OCI-LY1 (cell line): ENCODE results near the gene CPOX.

Source experiments
- H2AFZ ChIP-seq: fragments of 200-600 bp; sonication (generic), shearing (Covaris generic); 2 replicates; pipeline ENCODE4 v1.6.0; 2014; ENCODE audit warnings: antibody characterized with exemption, mild to moderate bottlenecking, low read length
- H3F3A ChIP-seq: fragments of 200-600 bp; sonication (generic), shearing (Covaris generic); 2 replicates; pipeline ENCODE4 v1.6.0; 2014; ENCODE audit warnings: mild to moderate bottlenecking, antibody characterized with exemption, low read length, moderate library complexity; ENCODE audit not compliant: insufficient read depth
- H3K27ac ChIP-seq: fragments of 200-600 bp; sonication (generic); 2 replicates; pipeline ENCODE4 v1.5.1; 2014; ENCODE audit warnings: low read length, mixed run types, mild to moderate bottlenecking, low read depth; ENCODE audit not compliant: poor library complexity, severe bottlenecking
- H3K27me3 ChIP-seq: fragments of 200-600 bp; sonication (generic); 2 replicates; pipeline ENCODE4 v1.6.0; 2014; ENCODE audit warnings: antibody characterized with exemption, mild to moderate bottlenecking, low read length, moderate library complexity; ENCODE audit not compliant: insufficient read depth
- H3K36me3 ChIP-seq: fragments of 200-600 bp; sonication (generic); 2 replicates; pipeline ENCODE4 v1.6.1; 2014; ENCODE audit warnings: mild to moderate bottlenecking, antibody characterized with exemption, low read length, moderate library complexity, mixed read lengths; ENCODE audit not compliant: insufficient read depth
- H3K4me1 ChIP-seq: fragments of 200-600 bp; sonication (generic); 2 replicates; pipeline ENCODE4 v1.5.1; 2014; ENCODE audit warnings: mild to moderate bottlenecking, low read length, moderate library complexity; ENCODE audit not compliant: insufficient read depth, severe bottlenecking
- H3K4me2 ChIP-seq: fragments of 200-600 bp; sonication (generic), shearing (Covaris generic); 2 replicates; pipeline ENCODE4 v1.6.1; 2014; ENCODE audit warnings: low read length
- H3K4me3 ChIP-seq: fragments of 200-600 bp; sonication (generic); 2 replicates; pipeline ENCODE4 v1.5.1; 2014; ENCODE audit warnings: low read length, low read depth, mild to moderate bottlenecking, mixed read lengths; ENCODE audit not compliant: poor library complexity, severe bottlenecking
- H3K79me2 ChIP-seq: fragments of 200-600 bp; shearing (Covaris generic); 2 replicates; pipeline ENCODE4 v1.6.1; 2016; ENCODE audit warnings: mixed run types, low read length, mixed read lengths; ENCODE audit not compliant: insufficient read depth
- H3K9ac ChIP-seq: fragments of 200-600 bp; sonication (generic), shearing (Covaris generic); 2 replicates; pipeline ENCODE4 v1.6.1; 2014; ENCODE audit warnings: mild to moderate bottlenecking, low read length, mixed read lengths
- H3K9me2 ChIP-seq: fragments of 200-600 bp; sonication (generic), shearing (Covaris generic); 2 replicates; pipeline ENCODE4 v1.6.1; 2014; ENCODE audit warnings: low read depth, mild to moderate bottlenecking, low read length, mixed read lengths
- H3K9me3 ChIP-seq: fragments of 200-600 bp; shearing (Covaris generic); 2 replicates; pipeline ENCODE4 v1.6.1; 2014; ENCODE audit warnings: low read length, mixed read lengths
- H4K20me1 ChIP-seq: fragments of 200-600 bp; sonication (generic), shearing (Covaris generic); 2 replicates; pipeline ENCODE4 v1.6.0; 2016; ENCODE audit warnings: mild to moderate bottlenecking, low read length; ENCODE audit not compliant: insufficient read depth
- CTCF ChIP-seq: fragments of 200-600 bp; sonication (generic), shearing (Covaris generic); IDR thresholded peaks from 2 replicates; pipeline ENCODE4 v1.5.1; 2017; ENCODE audit warnings: mild to moderate bottlenecking, antibody characterized with exemption, low read length, moderate library complexity, mixed read lengths
- EZH2 ChIP-seq: fragments of 200-600 bp; sonication (generic), shearing (Covaris generic); IDR thresholded peaks from 2 replicates; pipeline ENCODE4 v1.8.0; 2017; ENCODE audit warnings: borderline replicate concordance, mixed run types, mild to moderate bottlenecking, antibody characterized with exemption, low read length, moderate library complexity, mixed read lengths

The CPOX gene

GRCh38 chr3:98552232-98553020 lies 41.0 kb downstream of the CPOX start:
- no peaks in the 10 kb centered on the region for H3K27me3 ChIP-seq
- H3K4me3 ChIP-seq = no peak overlapping the region
- H3K79me2 ChIP-seq = no peaks in the 10 kb centered on the region
- H3K4me2 ChIP-seq = no peak overlapping the region
- no peaks in the 10 kb centered on the region for H3K36me3 ChIP-seq
- H3K9me3 ChIP-seq = no peaks in the 10 kb centered on the region
- H4K20me1 ChIP-seq = no peaks in the 10 kb centered on the region
- TF ChIP-seq EZH2 (no peak), CTCF (no peak)
- no peaks in the 10 kb centered on the region for H3F3A ChIP-seq
- no peaks in the 10 kb centered on the region for H3K9me2 ChIP-seq
- H3K4me1 ChIP-seq = peaks cover 53% of the 10 kb centered on the region
- H2AFZ ChIP-seq = no peak overlapping the region
- H3K27ac ChIP-seq = no peak overlapping the region
- no peak overlapping the region for H3K9ac ChIP-seq

- Histone ChIP-seq H2AFZ (no peak overlapping the region), H3K9ac (no peak overlapping the region), H3F3A (no peaks in the 10 kb centered on the region), H3K4me2 (no peak overlapping the region), H3K27ac (no peak overlapping the region), H3K4me3 (no peak overlapping the region), H3K9me3 (no peaks in the 10 kb centered on the region), H3K36me3 (no peaks in the 10 kb centered on the region), H3K27me3 (no peaks in the 10 kb centered on the region), H3K79me2 (no peaks in the 10 kb centered on the region), H3K4me1 (peaks cover 47% of the 10 kb centered on the region), H3K9me2 (no peaks in the 10 kb centered on the region), H4K20me1 (no peaks in the 10 kb centered on the region)
- TF ChIP-seq CTCF (no peak), EZH2 (no peak)
These were observed 41.7 kb downstream of the CPOX start for GRCh38 chr3:98551754-98552153.

GRCh38 chr3:98551236-98551635 lies 42.2 kb downstream of the CPOX start:
- H3K4me2 ChIP-seq = no peak overlapping the region

More at GRCh38 chr3:98551236-98551635, 42.2 kb downstream of the CPOX start:
- Histone ChIP-seq H3K27ac (no peak overlapping the region), H3K4me3 (no peak overlapping the region), H3K27me3 (no peaks in the 10 kb centered on the region), H3K4me1 (peaks cover 44% of the 10 kb centered on the region), H3F3A (no peaks in the 10 kb centered on the region), H3K9ac (no peak overlapping the region), H4K20me1 (no peaks in the 10 kb centered on the region), H3K9me3 (no peaks in the 10 kb centered on the region), H3K36me3 (no peaks in the 10 kb centered on the region), H3K9me2 (no peaks in the 10 kb centered on the region), H2AFZ (no peak overlapping the region), H3K79me2 (no peaks in the 10 kb centered on the region)
- TF ChIP-seq CTCF = no peak
- no peak for TF ChIP-seq EZH2
